ENCODE results near the gene TNFRSF14. TPM values are rescaled to one million over a fixed set of nuclear protein-coding genes. Genes with fewer than 3 reads are reported as not detected.

Gene TNFRSF14
- total RNA-seq, 2 donors from 2014 or later: 25.9 to 58.3 TPM

GRCh38 chr1:2528611-2528965, 27.6 kb upstream of the TNFRSF14 start:
- TF ChIP-seq, protein P1, sequence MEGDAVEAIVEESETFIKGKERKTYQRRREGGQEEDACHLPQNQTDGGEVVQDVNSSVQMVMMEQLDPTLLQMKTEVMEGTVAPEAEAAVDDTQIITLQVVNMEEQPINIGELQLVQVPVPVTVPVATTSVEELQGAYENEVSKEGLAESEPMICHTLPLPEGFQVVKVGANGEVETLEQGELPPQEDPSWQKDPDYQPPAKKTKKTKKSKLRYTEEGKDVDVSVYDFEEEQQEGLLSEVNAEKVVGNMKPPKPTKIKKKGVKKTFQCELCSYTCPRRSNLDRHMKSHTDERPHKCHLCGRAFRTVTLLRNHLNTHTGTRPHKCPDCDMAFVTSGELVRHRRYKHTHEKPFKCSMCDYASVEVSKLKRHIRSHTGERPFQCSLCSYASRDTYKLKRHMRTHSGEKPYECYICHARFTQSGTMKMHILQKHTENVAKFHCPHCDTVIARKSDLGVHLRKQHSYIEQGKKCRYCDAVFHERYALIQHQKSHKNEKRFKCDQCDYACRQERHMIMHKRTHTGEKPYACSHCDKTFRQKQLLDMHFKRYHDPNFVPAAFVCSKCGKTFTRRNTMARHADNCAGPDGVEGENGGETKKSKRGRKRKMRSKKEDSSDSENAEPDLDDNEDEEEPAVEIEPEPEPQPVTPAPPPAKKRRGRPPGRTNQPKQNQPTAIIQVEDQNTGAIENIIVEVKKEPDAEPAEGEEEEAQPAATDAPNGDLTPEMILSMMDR (IDR thresholded peaks at IDR 0.05): no peak
- no peak for TF ChIP-seq POLR2A (IDR thresholded peaks at IDR 0.05)
- Histone ChIP-seq H3K36me3 (replicated peaks in 1 of 2; ENCODE audit: insufficient read depth in 1 of 2, low read depth in 2 of 2) (no peaks in the 10 kb centered on the region), H3K4me1 (peaks cover 70% of the 10 kb centered on the region), H3K9me3 (no peaks in the 10 kb centered on the region), H3K27ac (no peak overlapping the region), H3K27me3 (no peaks in the 10 kb centered on the region), H3K4me3 (no peak overlapping the region)
- ATAC-seq (no peak), DNase-seq (no peak)
- WGBS, 2 donors: 71 to 88% methylated on average over 8 to 10 of the region's 10 CpGs
- intact Hi-C loops (cut with DNase I): no loop called here

- H3K4me3 ChIP-seq: no peak overlapping the region
- ATAC-seq: no peak
- DNase-seq: peak; percentile 30 to 63 (median 42)
- H3K36me3 ChIP-seq (replicated peaks in 1 of 2; ENCODE audit: insufficient read depth in 1 of 2, low read depth in 2 of 2): no peaks in the 10 kb centered on the region
- H3K27ac ChIP-seq: no peak overlapping the region
- no peaks in the 10 kb centered on the region for H3K9me3 ChIP-seq
- TF ChIP-seq, protein P1 (IDR thresholded peaks at IDR 0.05): peak in 2 of 7 experiments; percentile 30 to 41
- no peak for TF ChIP-seq POLR2A (IDR thresholded peaks at IDR 0.05)
- WGBS, 2 donors: 14% methylated on average over 62 of the region's 84 CpGs; no CpG with 5 or more reads in 1 of the 2 donors
- H3K27me3 ChIP-seq: no peaks in the 10 kb centered on the region
- H3K4me1 ChIP-seq: peaks cover 64% of the 10 kb centered on the region
- intact Hi-C loops (cut with DNase I): no loop called here
These were observed 27.0 kb upstream of the TNFRSF14 start for GRCh38 chr1:2528966-2529783.

- WGBS, 2 donors: 3 to 12% methylated on average over 10 to 55 of the region's 91 CpGs
These were observed 26.2 kb upstream of the TNFRSF14 start, which contains the start of gene HES5 for GRCh38 chr1:2529784-2530512. Gene HES5, minus strand, starts transcription at chr1:2530263. Its CDS starts 99 bp downstream, at chr1:2530164.

DNA sequence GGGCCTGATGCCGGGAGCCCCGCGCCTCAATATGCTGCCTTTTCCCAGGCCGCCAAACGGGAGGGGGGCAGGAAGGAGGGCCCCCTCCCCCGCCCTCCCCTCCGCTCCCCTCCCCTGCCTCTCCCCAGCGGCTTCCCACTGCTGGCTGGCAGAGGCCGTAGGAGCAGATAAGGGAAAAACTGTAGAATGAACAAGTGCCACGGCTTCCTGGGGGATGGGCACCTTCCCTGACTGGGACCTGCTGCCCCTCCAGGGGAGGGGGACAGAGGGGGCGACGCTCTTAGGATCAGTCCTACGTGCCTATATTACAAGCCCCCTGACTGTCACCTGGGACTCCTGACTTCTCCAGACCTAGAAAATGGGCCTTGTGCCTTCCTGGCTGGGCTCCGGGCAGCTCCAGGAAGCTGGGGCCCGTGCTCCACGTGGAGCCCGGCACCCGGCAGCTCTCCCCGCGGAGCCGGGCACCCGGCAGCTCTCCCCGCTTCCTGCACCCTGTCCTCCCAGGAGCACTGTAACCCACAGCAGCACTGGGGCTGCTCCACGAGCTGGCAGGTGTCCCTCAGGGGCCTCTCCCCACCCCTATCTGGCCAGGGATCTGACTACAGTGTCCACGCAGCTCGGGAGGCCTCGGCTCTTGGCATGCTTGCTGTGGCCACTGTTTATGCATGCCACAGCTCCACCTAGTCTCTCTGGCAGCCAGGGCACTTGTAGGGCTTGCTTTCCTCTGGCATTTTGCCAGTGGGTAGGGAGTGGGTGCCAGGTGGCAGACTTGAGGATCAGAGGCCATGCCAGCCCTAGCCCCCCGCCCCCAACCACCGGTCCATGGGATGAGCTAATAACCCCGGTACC, 25.4 kb upstream of the TNFRSF14 start:
- Histone ChIP-seq H3K27ac (peak overlapping the region in 1 of 4 donors; percentile 30), H3K9me3 (no peaks in the 10 kb centered on the region), H3K27me3 (no peaks in the 10 kb centered on the region), H3K4me3 (no peak overlapping the region), H3K4me1 (peaks cover 49% of the 10 kb centered on the region), H3K36me3 (replicated peaks in 1 of 2; ENCODE audit: insufficient read depth in 1 of 2, low read depth in 2 of 2) (no peaks in the 10 kb centered on the region)
- TF ChIP-seq, protein P1 (IDR thresholded peaks at IDR 0.05): peak in 2 of 7 experiments; percentile 4 to 5
- TF ChIP-seq POLR2A (IDR thresholded peaks at IDR 0.05): no peak
- 15 to 19% methylated on average over 8 to 27 of the region's 30 CpGs for WGBS, 2 donors
- intact Hi-C loops (cut with DNase I): loop anchor here (10.0 kb wide), 1 partner anchor 54 kb away; the partner anchor contains the start of gene PRXL2B
- ATAC-seq (no peak), DNase-seq (peak; percentile 41 to 75 (median 55))

More at GRCh38 chr1:2529784-2530512, 26.2 kb upstream of the TNFRSF14 start, which contains the start of gene HES5:
- DNase-seq (peak in 1 of 4 donors; percentile 31), ATAC-seq (no peak)
- intact Hi-C loops (cut with DNase I): loop anchor here (10.0 kb wide), 1 partner anchor 55 kb away; the partner anchor contains the start of gene PRXL2B
- H3K27ac ChIP-seq: peak within 1 kb of the TSS in 1 of 4 donors; percentile 30
- no peaks in the 10 kb centered on the region for H3K36me3 ChIP-seq (replicated peaks in 1 of 2; ENCODE audit: insufficient read depth in 1 of 2, low read depth in 2 of 2)
- peaks cover 56% of the 10 kb centered on the region for H3K4me1 ChIP-seq
- H3K27me3 ChIP-seq: no peaks in the 10 kb centered on the region
- no peak within 1 kb of the TSS for H3K4me3 ChIP-seq
- TF ChIP-seq POLR2A (IDR thresholded peaks at IDR 0.05): no peak
- TF ChIP-seq, protein P1 (IDR thresholded peaks at IDR 0.05): no peak
- no peaks in the 10 kb centered on the region for H3K9me3 ChIP-seq

All from body of pancreas (tissue), 4 donors.